OCI-LY3 (cell line): Measurements from ENCODE around the gene FILIP1L.

Experiments used
- H2AFZ ChIP-seq: fragments of 200-600, 300-600 bp; shearing (Covaris generic); 2 replicates; pipeline ENCODE4 v1.6.0; 2014; ENCODE audit warnings: antibody characterized with exemption, low read depth, low read length
- H3K27ac ChIP-seq: fragments of 200-600, 300-600 bp; sonication (generic); 2 replicates; pipeline ENCODE4 v1.5.1; 2014; ENCODE audit warnings: mild to moderate bottlenecking, low read length, moderate library complexity, mixed read lengths
- H3K27me3 ChIP-seq: fragments of 200-600, 300-600 bp; sonication (generic); 2 replicates; pipeline ENCODE4 v1.6.1; 2014; ENCODE audit warnings: low read depth, low read length, mixed read lengths
- H3K36me3 ChIP-seq: fragments of 200-600, 300-600 bp; sonication (generic); replicated peaks from 2 replicates; pipeline ENCODE3; 2014; ENCODE audit warnings: low read depth, low read length, mixed read lengths
- H3K4me1 ChIP-seq: fragments of 300-600, 200-600 bp; sonication (generic); 2 replicates; pipeline ENCODE4 v1.6.1; 2014; ENCODE audit warnings: low read length, mixed read lengths
- H3K4me2 ChIP-seq: fragments of 200-600, 300-600 bp; sonication (generic); 2 replicates; pipeline ENCODE4 v1.6.1; 2014; ENCODE audit warnings: low read length, mixed read lengths
- H3K4me3 ChIP-seq: fragments of 300-600, 200-600 bp; sonication (generic); 2 replicates; pipeline ENCODE4 v1.5.1; 2014; ENCODE audit warnings: antibody characterized with exemption, mild to moderate bottlenecking, low read length, moderate library complexity
- H3K79me2 ChIP-seq: fragments of 300-600, 200-600 bp; shearing (Covaris generic); 2 replicates; pipeline ENCODE4 v1.6.1; 2014; ENCODE audit warnings: mild to moderate bottlenecking, low read length, mixed read lengths
- H3K9ac ChIP-seq: fragments of 300-600, 200-600 bp; shearing (Covaris generic); 2 replicates; pipeline ENCODE4 v1.6.0; 2014; ENCODE audit warnings: mild to moderate bottlenecking, low read length, moderate library complexity
- H3K9me3 ChIP-seq: fragments of 200-600, 300-600 bp; shearing (Covaris generic); 2 replicates; pipeline ENCODE4 v1.6.1; 2014; ENCODE audit warnings: low read length, mixed read lengths; ENCODE audit not compliant: insufficient read depth
- H4K20me1 ChIP-seq: fragments of 200-600, 300-600 bp; sonication (generic); 2 replicates; pipeline ENCODE4 v1.6.1; 2016; ENCODE audit warnings: low read length, mixed read lengths; ENCODE audit not compliant: insufficient read depth
- CTCF ChIP-seq: fragments of 200-600, 300-600 bp; sonication (generic); IDR thresholded peaks from 2 replicates; pipeline ENCODE4 v1.5.1; 2014; ENCODE audit warnings: antibody characterized with exemption, low read length, low read depth
- EZH2phosphoT487 ChIP-seq: fragments of 200-600 bp; shearing (Covaris generic); IDR thresholded peaks from 2 replicates; pipeline ENCODE4 v1.6.1; 2018; ENCODE audit warnings: antibody characterized with exemption, mixed run types, low read depth

Gene FILIP1L

GRCh38 chr3:100084100-100084806, 30.0 kb downstream of the FILIP1L start:
- TF ChIP-seq CTCF = no peak
- TF ChIP-seq EZH2phosphoT487 = no peak
- H4K20me1 ChIP-seq = peaks cover 5% of the 10 kb centered on the region; the same call in 1 of the 2 replicates
- no peaks in the 10 kb centered on the region for H3K36me3 ChIP-seq
- no peaks in the 10 kb centered on the region for H3K79me2 ChIP-seq
- no peaks in the 10 kb centered on the region for H3K9me3 ChIP-seq
- H3K27me3 ChIP-seq = peaks cover 4% of the 10 kb centered on the region; the same call in 1 of the 2 replicates
- H3K4me2 ChIP-seq = peak overlapping the region; percentile 67
- H3K9ac ChIP-seq = no peak overlapping the region
- H3K4me1 ChIP-seq = peaks cover 13% of the 10 kb centered on the region
- no peak overlapping the region for H3K27ac ChIP-seq
- no peak overlapping the region for H2AFZ ChIP-seq
- peak overlapping the region; percentile 34 for H3K4me3 ChIP-seq

DNA sequence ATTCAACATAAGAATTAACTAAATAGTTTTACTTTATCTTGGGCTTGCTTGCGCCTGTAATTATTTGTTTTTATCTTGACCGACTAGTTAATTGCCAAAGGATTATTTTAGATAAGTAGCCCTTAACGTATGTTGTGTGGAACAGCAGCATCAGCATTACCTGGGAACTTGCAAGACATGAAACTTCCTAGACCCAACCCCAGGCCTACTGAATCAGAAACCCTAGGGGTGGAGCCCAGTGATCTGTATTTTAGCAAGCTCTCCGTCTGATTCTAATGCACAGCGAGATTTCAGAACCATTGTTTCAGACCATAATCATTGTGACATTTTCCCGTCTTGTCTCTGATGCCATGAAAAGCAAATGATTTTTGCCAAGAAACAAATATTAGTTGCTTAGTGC, 31.1 kb downstream of the FILIP1L start:
- no peaks in the 10 kb centered on the region for H3K36me3 ChIP-seq
- H3K4me2 ChIP-seq = no peak overlapping the region
- H3K4me1 ChIP-seq = peaks cover 13% of the 10 kb centered on the region
- H2AFZ ChIP-seq = no peak overlapping the region
- no peak for TF ChIP-seq CTCF
- TF ChIP-seq EZH2phosphoT487 = no peak
- H3K9ac ChIP-seq = no peak overlapping the region
- peaks cover 4% of the 10 kb centered on the region; the same call in 1 of the 2 replicates for H3K27me3 ChIP-seq
- H3K79me2 ChIP-seq = no peaks in the 10 kb centered on the region
- H3K9me3 ChIP-seq = no peaks in the 10 kb centered on the region
- H4K20me1 ChIP-seq = peaks cover 5% of the 10 kb centered on the region; the same call in 1 of the 2 replicates
- H3K27ac ChIP-seq = no peak overlapping the region
- no peak overlapping the region for H3K4me3 ChIP-seq

- Histone ChIP-seq H3K27ac (no peak overlapping the region), H3K79me2 (no peaks in the 10 kb centered on the region), H3K36me3 (no peaks in the 10 kb centered on the region), H3K27me3 (peaks cover 4% of the 10 kb centered on the region; the same call in 1 of the 2 replicates), H4K20me1 (peaks cover 5% of the 10 kb centered on the region; the same call in 1 of the 2 replicates), H3K4me2 (no peak overlapping the region), H3K9ac (no peak overlapping the region), H2AFZ (no peak overlapping the region), H3K4me3 (no peak overlapping the region), H3K4me1 (peaks cover 13% of the 10 kb centered on the region), H3K9me3 (no peaks in the 10 kb centered on the region)
- TF ChIP-seq EZH2phosphoT487 (no peak), CTCF (no peak)
Observed at GRCh38 chr3:100082714-100083113, 31.6 kb downstream of the FILIP1L start.

GRCh38 chr3:100081986-100082692, 32.2 kb downstream of the FILIP1L start:
- Histone ChIP-seq H3K9ac (no peak overlapping the region), H3K9me3 (no peaks in the 10 kb centered on the region), H3K4me1 (peaks cover 13% of the 10 kb centered on the region), H3K36me3 (no peaks in the 10 kb centered on the region), H3K27me3 (peaks cover 4% of the 10 kb centered on the region; the same call in 1 of the 2 replicates), H3K4me2 (no peak overlapping the region), H2AFZ (no peak overlapping the region), H3K79me2 (no peaks in the 10 kb centered on the region), H3K27ac (no peak overlapping the region), H3K4me3 (no peak overlapping the region), H4K20me1 (peaks cover 5% of the 10 kb centered on the region; the same call in 1 of the 2 replicates)
- TF ChIP-seq EZH2phosphoT487 (no peak), CTCF (no peak)
